Esophagus squamous epithelium (tissue), 5 donors: Measurements from ENCODE around the gene FAM163A. TPM values are rescaled to one million over a fixed set of nuclear protein-coding genes. Genes with fewer than 3 reads are reported as not detected.

Experiments used
- DNase-seq: peaks from one replicate; lab custom pipeline; 2025; lab: John Stamatoyannopoulos, UW
- H3K27ac ChIP-seq, 4 donors: fragments of 200-600 bp; sonication (generic); one replicate each; pipeline ENCODE4 v1.5.1; 2016 to 2019; ENCODE audit warnings: mild to moderate bottlenecking in 1 of 4
- H3K27me3 ChIP-seq, 4 donors: fragments of 200-600 bp; sonication (generic); 1 replicate in 3 of 4; 2 replicates in 1 of 4; pipeline versions ENCODE4 v1.5.1 to v1.6.0; 2017 to 2021; ENCODE audit warnings: antibody characterized with exemption in 1 of 4
- H3K36me3 ChIP-seq, 3 donors: fragments of 200-600 bp; sonication (generic); one replicate each; pipeline ENCODE4 v1.5.1; 2016 to 2019
- H3K4me1 ChIP-seq, 3 donors: fragments of 200-600 bp; sonication (generic); one replicate each; pipeline ENCODE4 v1.5.1; 2017 to 2019
- H3K4me3 ChIP-seq, 4 donors: fragments of 200-600 bp; sonication (generic); 1 replicate in 3 of 4; 2 replicates in 1 of 4; pipeline ENCODE4 v1.5.1; 2016 to 2019; ENCODE audit warnings: mild to moderate bottlenecking in 2 of 4, moderate library complexity in 1 of 4
- H3K9me3 ChIP-seq, 3 donors: fragments of 200-600 bp; sonication (generic); one replicate each; pipeline ENCODE4 v1.5.1; 2016 to 2019
- CTCF ChIP-seq, 6 experiments: fragments of 450-650 bp in 4 of 6; fragments of 200-600 bp in 2 of 6; sonication (generic) in 2 of 6; IDR thresholded peaks; one replicate each; pipeline ENCODE4 v1.5.1; 2016 to 2019; ENCODE audit warnings: antibody characterized with exemption in 6 of 6, mild to moderate bottlenecking in 4 of 6, moderate library complexity in 4 of 6
- POLR2A ChIP-seq, 4 donors: fragments of 450-650 bp; IDR thresholded peaks; one replicate each; pipeline ENCODE4 v1.6.1; 2017; ENCODE audit warnings: antibody characterized with exemption in 4 of 4, mild to moderate bottlenecking in 4 of 4, moderate library complexity in 3 of 4
- WGBS, 2 donors: methylation state at CpG; one replicate each; pipeline ENCODE4 v1.1.5; 2018; 5-methylcytosine and 5-hydroxymethylcytosine counted together
- intact Hi-C: fragments of 100-400 bp; cut with DNase I; formaldehyde crosslinking; loops from one replicate; pipeline ENCODE4 v1.15.0; 2022
- total RNA-seq, 4 donors: library from RNA; depleted of rRNA; stranded (reverse); fragments of >200 nt; gene quantifications; one replicate each; pipeline ENCODE4 v1.1.0, GENCODE V29; 2016
- donor health status: DM: yes; HTN: yes; CAD: no.

The FAM163A gene
- total RNA-seq, 4 donors from 2014 or later = not detected

- Histone ChIP-seq H3K36me3 (no peaks in the 10 kb centered on the region), H3K4me1 (peaks cover 0 to 12% (median 0%) of the 10 kb centered on the region in 3 donors), H3K4me3 (no peak overlapping the region), H3K9me3 (no peaks in the 10 kb centered on the region), H3K27ac (no peak overlapping the region), H3K27me3 (no peaks in the 10 kb centered on the region)
- no peak for TF ChIP-seq POLR2A (IDR thresholded peaks at IDR 0.05)
- TF ChIP-seq CTCF (IDR thresholded peaks at IDR 0.05) = no peak
- 92 to 93% methylated on average over 7 to 8 of the region's 9 CpGs for WGBS, 2 donors
- intact Hi-C loops = no loop called here
- DNase-seq = no peak
Measured at GRCh38 chr1:179821524-179821923, 78.4 kb downstream of the FAM163A start.

- Histone ChIP-seq H3K36me3 (no peaks in the 10 kb centered on the region), H3K4me3 (no peak overlapping the region), H3K9me3 (no peaks in the 10 kb centered on the region), H3K27me3 (no peaks in the 10 kb centered on the region), H3K4me1 (peaks cover 0 to 6% (median 0%) of the 10 kb centered on the region in 3 donors), H3K27ac (no peak overlapping the region)
- 68 to 72% methylated on average over 2 of the region's 2 CpGs for WGBS, 2 donors
- TF ChIP-seq POLR2A (IDR thresholded peaks at IDR 0.05) = no peak
- no peak for TF ChIP-seq CTCF (IDR thresholded peaks at IDR 0.05)
- intact Hi-C loops = no loop called here
- DNase-seq = no peak
Measured at GRCh38 chr1:179822065-179822464, 79.0 kb downstream of the FAM163A start.

DNA sequence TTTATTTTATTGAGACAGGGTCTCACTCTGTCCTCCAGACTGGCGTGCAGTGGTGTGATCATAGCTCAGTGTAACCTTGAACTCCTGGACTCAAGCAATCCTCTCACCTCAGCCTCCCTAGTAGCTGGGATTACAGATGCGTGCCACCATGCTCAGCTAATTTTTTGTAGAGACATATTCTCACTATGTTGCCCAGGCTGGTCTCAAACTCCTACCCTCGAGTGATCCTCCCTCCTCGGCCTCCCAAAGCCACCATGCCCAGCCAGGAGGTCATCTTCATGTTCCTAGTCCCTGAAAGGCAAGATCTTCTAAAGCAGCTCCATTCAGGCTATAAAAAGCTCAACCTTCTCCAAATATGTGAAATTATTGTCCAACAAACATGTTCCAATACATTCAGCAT is 80.6 kb downstream of the FAM163A start:
- TF ChIP-seq POLR2A (IDR thresholded peaks at IDR 0.05) = no peak
- TF ChIP-seq CTCF (IDR thresholded peaks at IDR 0.05) = no peak
- H3K9me3 ChIP-seq = no peaks in the 10 kb centered on the region
- H3K27me3 ChIP-seq = no peaks in the 10 kb centered on the region
- no peak overlapping the region for H3K4me3 ChIP-seq
- no peak for DNase-seq
- intact Hi-C loops = no loop called here
- whole genome bisulfite sequencing, 2 donors = 72 to 80% methylated on average over 2 to 4 of the region's 4 CpGs
- no peaks in the 10 kb centered on the region for H3K4me1 ChIP-seq
- no peak overlapping the region for H3K27ac ChIP-seq
- no peaks in the 10 kb centered on the region for H3K36me3 ChIP-seq

DNA sequence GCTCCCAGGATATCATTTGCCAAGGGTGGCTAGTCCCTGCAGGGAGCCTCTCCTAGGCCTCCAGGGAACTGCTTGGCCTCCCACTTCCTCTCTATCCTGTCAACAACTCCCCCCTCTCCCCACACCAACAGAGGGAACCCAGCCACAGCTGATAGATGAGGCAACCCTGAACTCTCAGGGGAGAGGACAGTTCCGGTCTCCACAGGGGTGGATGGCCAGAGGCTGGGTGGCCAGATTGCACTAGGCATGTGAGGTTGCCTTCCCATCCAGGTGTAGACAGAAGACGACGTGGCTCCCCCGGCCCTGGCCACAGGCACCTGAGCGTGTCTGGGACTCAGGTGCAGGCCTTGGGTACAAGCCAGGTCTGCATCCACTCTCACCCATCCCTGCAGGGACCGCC is 81.2 kb downstream of the FAM163A start:
- Histone ChIP-seq H3K4me1 (no peaks in the 10 kb centered on the region), H3K36me3 (no peaks in the 10 kb centered on the region), H3K9me3 (no peaks in the 10 kb centered on the region), H3K27ac (no peak overlapping the region), H3K4me3 (no peak overlapping the region), H3K27me3 (no peaks in the 10 kb centered on the region)
- 88 to 90% methylated on average over 2 to 5 of the region's 6 CpGs for WGBS, 2 donors
- intact Hi-C loops = no loop called here
- TF ChIP-seq POLR2A (IDR thresholded peaks at IDR 0.05) = no peak
- no peak for TF ChIP-seq CTCF (IDR thresholded peaks at IDR 0.05)
- DNase-seq = no peak

DNA sequence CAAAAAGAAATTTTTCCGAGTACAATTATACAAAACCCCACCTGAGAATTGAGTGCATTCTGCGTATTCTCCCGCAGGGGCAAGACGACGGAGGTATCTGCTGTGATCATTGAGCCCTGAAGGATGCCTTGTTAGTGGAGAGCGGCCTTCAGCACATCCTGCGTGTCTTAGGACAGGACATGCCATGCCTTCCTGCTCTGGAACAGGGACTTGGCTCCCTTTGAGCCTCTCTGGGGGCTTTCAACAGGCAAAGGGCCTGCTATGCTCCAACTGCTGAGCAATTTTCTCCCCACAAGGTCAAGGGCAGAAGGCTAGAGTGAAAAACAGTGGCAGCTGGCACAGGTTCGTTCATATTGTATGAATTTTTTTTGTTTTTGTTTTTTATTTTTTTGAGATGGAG is 82.1 kb downstream of the FAM163A start:
- DNase-seq = no peak
- 78 to 80% methylated on average over 8 of the region's 8 CpGs for WGBS, 2 donors
- TF ChIP-seq CTCF (IDR thresholded peaks at IDR 0.05) (no peak), POLR2A (IDR thresholded peaks at IDR 0.05) (no peak)
- Histone ChIP-seq H3K9me3 (no peaks in the 10 kb centered on the region), H3K27me3 (no peaks in the 10 kb centered on the region), H3K4me1 (no peaks in the 10 kb centered on the region), H3K36me3 (no peaks in the 10 kb centered on the region), H3K4me3 (no peak overlapping the region), H3K27ac (no peak overlapping the region)
- intact Hi-C loops = no loop called here
